Stomach smooth muscle (tissue), 2 donors: Measurements from ENCODE around the gene NAGA.
"Not testable (repeated sequence)": the region's sequence is repeated elsewhere in the genome, so short reads cannot be mapped to it uniquely, and the experiment has no call there.

Source experiments
- H3K27ac ChIP-seq: one replicate; pipeline ENCODE4 v1.7.0; 2013; ENCODE audit warnings: mild to moderate bottlenecking, low read length, inconsistent platforms
- H3K27me3 ChIP-seq, 2 donors: one replicate each; pipeline ENCODE4 v1.7.0; 2013; ENCODE audit warnings: low read length in 2 of 2; ENCODE audit not compliant: insufficient read depth in 2 of 2, control insufficient read depth in 1 of 2
- H3K36me3 ChIP-seq, 2 donors: one replicate each; pipeline ENCODE4 v1.7.0; 2013; ENCODE audit warnings: low read length in 2 of 2; ENCODE audit not compliant: control insufficient read depth in 2 of 2, insufficient read depth in 2 of 2
- H3K4me1 ChIP-seq: one replicate; pipeline ENCODE4 v1.7.0; 2013; ENCODE audit warnings: low read length; ENCODE audit not compliant: control insufficient read depth, insufficient read depth
- H3K4me3 ChIP-seq, 2 donors: one replicate each; pipeline ENCODE4 v1.7.0; 2013; ENCODE audit warnings: low read length in 2 of 2
- H3K9ac ChIP-seq, 2 donors: one replicate each; pipeline ENCODE4 v1.7.0; 2013; ENCODE audit warnings: low read length in 2 of 2, mild to moderate bottlenecking in 1 of 2
- H3K9me3 ChIP-seq, 2 donors: one replicate each; pipeline ENCODE4 v1.7.0; 2013; ENCODE audit warnings: low read length in 2 of 2; ENCODE audit not compliant: control insufficient read depth in 2 of 2
- donor health status: healthy.
- donor health status: Pancreatic carcinoma.

NAGA gene

DNA sequence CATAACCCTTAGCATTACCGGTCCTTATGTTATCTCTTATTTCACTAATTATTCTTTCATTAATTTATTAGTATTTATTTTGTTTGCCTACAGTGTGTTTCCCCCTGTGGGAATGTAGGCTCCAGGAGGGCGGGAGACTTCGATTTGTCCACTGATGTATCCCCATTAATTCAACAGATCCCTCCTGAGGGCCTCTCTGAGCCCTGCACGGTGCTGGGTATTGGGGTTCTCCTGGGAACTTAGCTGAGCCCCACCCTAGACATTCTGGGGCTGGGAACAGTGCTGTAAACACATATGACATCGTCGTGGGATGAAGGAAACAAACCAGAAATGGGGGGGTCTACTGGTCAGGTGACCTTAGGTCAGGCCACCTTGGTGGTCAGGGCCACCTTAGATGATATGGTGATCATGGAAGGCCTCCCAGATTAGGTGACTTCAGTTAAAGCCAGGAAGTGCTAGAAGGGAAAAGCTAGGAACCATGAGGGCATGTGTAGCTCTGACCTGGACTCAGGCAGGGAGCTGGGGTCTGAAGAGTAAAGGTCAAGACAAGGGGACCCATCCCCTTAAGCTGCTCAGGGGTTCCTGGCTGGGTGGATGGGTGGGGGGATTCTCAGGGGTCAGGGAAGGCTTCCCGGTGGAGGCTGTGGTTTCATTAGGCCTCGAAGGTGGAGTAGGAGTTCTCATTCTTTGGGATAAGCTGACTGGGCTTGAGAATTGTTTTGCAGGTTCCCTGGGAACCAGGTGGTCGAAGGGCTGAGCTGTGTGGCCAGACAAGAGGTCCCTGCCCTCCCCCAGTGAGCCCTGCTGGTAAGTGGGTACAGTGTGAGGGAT is 4.4 kb upstream of the NAGA start:
- Histone ChIP-seq H3K9ac (peak overlapping the region; percentile 74 to 82), H3K27ac (peak overlapping the region; percentile 80), H3K4me3 (peak overlapping the region; percentile 45 to 81), H3K27me3 (no peaks in the 10 kb centered on the region), H3K4me1 (peaks cover 62% of the 10 kb centered on the region), H3K36me3 (peaks cover 5 to 12% of the 10 kb centered on the region in 2 donors), H3K9me3 (no peaks in the 10 kb centered on the region)

DNA sequence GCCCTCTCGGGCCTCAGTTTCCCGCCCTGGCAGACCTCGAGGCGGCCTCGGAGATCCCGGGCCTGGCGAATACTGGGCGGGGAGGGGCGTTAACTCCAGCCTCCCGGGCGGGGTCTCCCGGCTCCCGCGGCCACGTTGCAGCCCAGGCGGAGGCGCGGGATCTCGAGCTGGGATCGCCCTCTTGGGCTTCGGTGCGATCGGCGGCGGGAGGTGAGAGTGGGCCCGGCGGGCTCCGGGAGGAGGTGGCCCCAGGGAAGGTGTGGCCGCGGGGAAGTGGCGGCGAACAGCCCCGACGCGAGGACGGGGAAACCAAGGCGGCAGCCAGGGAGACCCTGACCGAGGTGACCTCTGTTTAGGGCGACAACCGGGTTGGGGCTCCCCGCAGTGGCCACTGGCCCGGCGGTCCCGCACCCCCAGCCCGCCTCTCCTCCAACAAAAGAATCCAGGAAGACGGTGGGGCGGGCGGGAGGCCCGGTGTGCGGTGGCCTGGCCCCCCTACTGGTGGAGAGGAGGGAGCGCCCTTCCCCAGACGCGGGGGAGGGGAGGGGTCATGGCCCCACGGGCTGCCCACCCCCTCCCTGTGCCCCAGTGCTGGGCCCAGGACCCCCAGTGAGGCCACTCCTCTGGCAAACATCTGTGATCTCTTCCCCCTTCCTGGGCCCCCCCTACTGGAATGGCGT is 3.7 kb upstream of the NAGA start, which contains the start of gene PHETA2:
PHETA2 (plus strand) TSS at position 117 of the 680 bp plus-strand sequence. CDS start 3,046 bp downstream, outside the sequence.
- no peaks in the 10 kb centered on the region for H3K9me3 ChIP-seq
- H3K4me1 ChIP-seq, result peaks cover 64% of the 10 kb centered on the region
- no peaks in the 10 kb centered on the region for H3K27me3 ChIP-seq
- peaks cover 5 to 12% of the 10 kb centered on the region in 2 donors for H3K36me3 ChIP-seq
- peak within 1 kb of the TSS; percentile 45 to 81 for H3K4me3 ChIP-seq
- H3K9ac ChIP-seq, result peak within 1 kb of the TSS; percentile 74 to 82
- peak within 1 kb of the TSS; percentile 80 for H3K27ac ChIP-seq

DNA sequence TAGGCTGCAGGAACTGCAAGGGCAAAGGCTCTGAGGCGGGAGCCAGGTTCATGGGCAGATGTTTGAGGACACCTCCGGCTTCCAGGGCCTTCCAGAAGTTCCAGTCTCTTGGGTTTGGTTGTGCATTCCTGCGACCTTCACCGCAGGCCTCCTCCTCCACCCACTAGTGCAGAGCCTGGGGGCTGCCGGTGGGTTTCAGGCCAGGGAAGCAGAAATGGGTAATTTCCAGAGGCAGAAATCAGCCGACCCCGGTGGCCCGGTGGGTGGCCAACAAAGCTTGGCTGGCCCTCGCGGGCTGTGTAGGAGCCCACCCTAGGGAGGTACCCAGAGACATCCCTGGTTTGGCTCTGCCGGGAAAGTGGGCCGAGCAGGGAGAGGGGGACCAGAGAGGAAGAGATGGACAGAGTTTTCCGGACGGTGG is 3.0 kb upstream of the NAGA start:
- Histone ChIP-seq H3K4me3 (peak overlapping the region; percentile 45 to 81), H3K9ac (peak overlapping the region; percentile 74 to 82), H3K27me3 (no peaks in the 10 kb centered on the region), H3K36me3 (peaks cover 5 to 14% of the 10 kb centered on the region in 2 donors), H3K9me3 (no peaks in the 10 kb centered on the region), H3K27ac (peak overlapping the region; percentile 80), H3K4me1 (peaks cover 57% of the 10 kb centered on the region)

DNA sequence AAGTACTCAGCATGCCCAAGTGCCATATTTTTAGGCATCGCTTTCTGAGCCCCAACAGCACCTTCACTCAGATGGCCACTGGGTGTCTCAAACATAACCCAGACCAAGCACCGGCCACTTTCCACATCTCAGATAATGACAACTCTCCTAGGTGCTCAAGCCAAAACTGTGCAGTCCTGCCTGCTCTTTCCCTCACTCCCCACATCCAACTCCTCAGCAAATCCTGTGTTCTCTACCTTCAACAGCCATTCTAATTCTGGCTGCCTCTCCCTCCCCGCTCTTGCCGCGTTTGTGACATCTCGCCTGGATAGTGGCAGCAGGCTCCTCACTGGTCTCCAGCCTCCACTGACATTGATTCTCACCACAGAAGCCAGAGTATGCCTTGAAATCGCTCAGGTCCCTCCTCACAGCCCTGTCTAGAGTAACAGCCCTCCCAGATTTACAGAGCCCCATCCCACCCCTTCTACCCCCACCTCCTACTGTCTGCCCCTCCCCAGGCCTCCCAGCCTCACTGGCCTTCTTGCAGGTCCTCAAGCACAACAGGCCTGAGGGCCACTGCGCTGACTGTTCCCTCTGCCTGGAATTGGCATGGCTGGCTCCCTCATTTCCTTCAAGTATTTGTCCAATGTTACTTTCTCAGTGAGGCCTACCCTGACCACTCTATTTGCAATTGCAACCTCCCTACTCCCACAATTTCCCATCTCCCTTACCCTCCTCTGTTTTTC is 2.2 kb upstream of the NAGA start:
- H3K9ac ChIP-seq, result no peak overlapping the region
- no peaks in the 10 kb centered on the region for H3K27me3 ChIP-seq
- peak overlapping the region in 1 of 2 donors; percentile 15 for H3K4me3 ChIP-seq
- no peaks in the 10 kb centered on the region for H3K9me3 ChIP-seq
- peak overlapping the region; percentile 24 for H3K27ac ChIP-seq
- peaks cover 49% of the 10 kb centered on the region for H3K4me1 ChIP-seq
- peaks cover 5 to 15% of the 10 kb centered on the region in 2 donors for H3K36me3 ChIP-seq

DNA sequence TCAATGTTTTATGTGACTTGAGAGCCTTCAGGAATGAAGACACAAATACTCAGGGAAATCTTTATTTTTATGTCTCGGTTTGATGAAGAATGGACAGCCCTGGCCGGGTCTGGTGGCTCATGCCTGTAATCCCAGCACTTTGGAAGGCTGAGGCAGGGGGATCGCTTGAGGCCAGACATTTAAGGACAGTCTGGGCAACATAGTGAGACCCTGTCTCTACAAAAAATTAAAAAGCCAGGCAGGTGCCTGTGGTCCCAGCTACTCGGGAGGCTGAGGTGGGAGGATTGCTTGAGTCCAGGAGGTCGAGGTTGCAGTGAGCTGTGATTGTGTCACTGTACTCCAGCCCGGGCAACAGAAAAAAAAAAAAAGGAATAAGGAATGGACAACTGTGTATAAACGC is 896 bp upstream of the NAGA start:
- H3K9me3 ChIP-seq, H3K27me3 ChIP-seq: not testable (repeated sequence)
- H3K36me3 ChIP-seq, result peaks cover 8 to 17% of the 10 kb centered on the region in 2 donors
- H3K27ac ChIP-seq, result peak overlapping the region; percentile 88
- peaks cover 44% of the 10 kb centered on the region for H3K4me1 ChIP-seq
- H3K9ac ChIP-seq, result peak overlapping the region; percentile 83
- peak overlapping the region; percentile 80 to 86 for H3K4me3 ChIP-seq

DNA sequence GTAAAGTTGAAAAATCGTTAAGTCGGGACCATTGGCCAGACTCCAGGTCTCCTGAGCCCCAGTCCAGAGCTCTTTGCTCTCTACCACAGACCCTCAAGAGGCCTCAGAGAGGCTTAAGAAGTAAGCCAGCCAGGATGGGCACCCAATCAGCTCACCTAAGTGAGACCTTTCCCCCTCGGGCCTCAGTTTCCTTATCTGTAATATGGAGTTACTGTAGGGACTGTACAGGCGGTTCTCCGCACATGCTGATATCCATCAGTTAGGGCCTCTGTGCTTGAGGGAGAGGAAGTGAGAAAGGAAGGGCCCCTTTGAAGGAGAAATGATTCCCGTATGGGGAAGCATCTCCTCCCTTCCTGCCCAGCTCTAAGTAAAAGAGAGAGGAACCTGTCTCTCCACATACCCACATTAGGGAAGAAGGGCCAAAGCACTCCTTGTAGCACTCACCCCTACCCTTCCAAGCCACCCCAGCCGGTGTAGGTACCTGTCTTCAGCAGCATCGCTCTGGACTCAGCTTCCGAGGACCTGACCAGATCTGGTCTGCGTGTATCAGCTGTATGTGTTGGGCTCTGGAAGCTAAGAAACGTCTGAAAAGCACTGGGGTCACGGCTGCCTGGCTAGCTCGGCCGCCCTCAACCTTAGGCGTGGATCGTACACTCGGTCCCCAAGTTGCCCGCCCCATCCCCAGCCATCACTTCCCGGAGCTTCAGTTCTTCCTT is 653 bp downstream of the NAGA start:
- Histone ChIP-seq H3K27me3 (no peaks in the 10 kb centered on the region), H3K9ac (peak overlapping the region; percentile 83 to 85), H3K4me1 (peaks cover 38% of the 10 kb centered on the region), H3K9me3 (no peaks in the 10 kb centered on the region), H3K36me3 (peaks cover 13 to 21% of the 10 kb centered on the region in 2 donors), H3K4me3 (peak overlapping the region; percentile 80 to 86), H3K27ac (peak overlapping the region; percentile 88)

DNA sequence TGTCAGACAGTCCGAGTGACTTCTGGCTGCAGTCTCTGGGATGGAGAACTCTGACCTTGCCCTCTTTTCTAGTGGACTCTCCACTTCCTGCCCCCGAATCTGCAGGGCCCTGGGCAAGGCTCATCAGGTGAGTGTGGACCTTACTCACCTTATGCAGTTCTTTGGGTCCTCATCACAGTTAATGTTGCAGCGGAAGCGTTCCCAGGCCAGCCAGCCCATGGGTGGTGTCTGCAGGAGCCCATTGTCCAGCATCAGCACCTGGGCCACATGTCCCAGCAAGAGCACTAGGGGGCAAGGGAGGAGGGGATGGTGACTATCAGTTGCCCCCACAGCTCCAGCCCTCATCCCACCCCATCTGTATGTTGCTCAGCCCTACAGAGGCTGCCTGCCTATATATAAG is 2.3 kb downstream of the NAGA start:
- Histone ChIP-seq H3K4me3 (no peak overlapping the region), H3K9ac (no peak overlapping the region), H3K4me1 (peaks cover 22% of the 10 kb centered on the region), H3K27me3 (no peaks in the 10 kb centered on the region), H3K36me3 (peaks cover 18 to 24% of the 10 kb centered on the region in 2 donors), H3K9me3 (no peaks in the 10 kb centered on the region), H3K27ac (no peak overlapping the region)

DNA sequence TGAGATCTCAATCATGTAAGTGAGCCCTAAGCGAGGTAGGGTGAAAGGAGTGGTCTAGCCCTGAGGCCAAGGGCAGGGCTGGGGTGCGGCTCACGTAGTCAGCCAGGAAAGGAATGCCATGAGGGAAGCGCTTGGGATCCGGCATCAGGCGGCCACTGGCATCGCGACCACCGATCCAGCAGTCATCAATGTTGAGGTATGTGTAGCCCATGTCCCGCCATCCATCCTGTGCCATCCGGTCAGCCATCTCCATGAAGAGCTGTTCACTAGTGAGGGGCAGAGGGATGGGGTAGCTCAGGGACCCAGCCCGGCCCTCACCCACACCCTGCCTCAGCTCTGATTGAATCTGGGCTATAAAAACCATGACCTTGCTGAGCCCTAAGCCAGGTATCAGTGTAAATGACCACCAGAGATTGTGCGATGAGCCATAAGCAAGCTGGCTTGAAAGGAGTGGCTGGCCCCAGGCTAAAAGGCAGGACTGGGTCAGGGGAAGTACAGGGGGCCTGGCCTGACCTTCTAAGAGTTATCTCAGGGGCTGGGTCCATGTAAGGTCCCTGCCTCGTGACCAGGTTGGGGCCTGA is 2.9 kb downstream of the NAGA start:
- H3K4me1 ChIP-seq, result peaks cover 21% of the 10 kb centered on the region
- no peaks in the 10 kb centered on the region for H3K9me3 ChIP-seq
- H3K36me3 ChIP-seq, result peaks cover 18 to 26% of the 10 kb centered on the region in 2 donors
- H3K27me3 ChIP-seq, result no peaks in the 10 kb centered on the region
- H3K4me3 ChIP-seq, result no peak overlapping the region
- no peak overlapping the region for H3K27ac ChIP-seq
- no peak overlapping the region for H3K9ac ChIP-seq

DNA sequence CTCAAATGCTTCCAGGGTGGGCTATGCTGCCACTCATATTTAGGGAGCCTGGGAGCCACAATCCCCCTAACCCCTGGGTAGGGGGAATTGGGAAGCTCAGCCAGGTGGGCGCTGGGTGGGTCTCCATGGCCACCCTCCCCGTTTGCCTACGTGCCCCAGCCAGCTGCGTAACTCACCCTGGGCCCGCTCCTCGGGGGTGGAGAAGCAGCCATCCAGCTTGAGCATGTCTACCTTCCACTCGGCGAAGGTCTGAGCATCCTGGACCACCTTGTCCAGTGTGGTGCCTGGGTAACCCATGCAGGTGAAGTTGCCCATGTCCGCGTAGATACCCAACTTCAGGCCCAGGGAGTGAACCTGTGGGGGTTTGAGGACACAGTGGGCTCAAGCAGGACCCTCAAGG is 3.7 kb downstream of the NAGA start:
- Histone ChIP-seq H3K9ac (no peak overlapping the region), H3K36me3 (peaks cover 21 to 31% of the 10 kb centered on the region in 2 donors), H3K4me3 (no peak overlapping the region), H3K9me3 (no peaks in the 10 kb centered on the region), H3K4me1 (peaks cover 21% of the 10 kb centered on the region), H3K27me3 (no peaks in the 10 kb centered on the region), H3K27ac (no peak overlapping the region)
